H7 (cell line): ENCODE measurements around the gene TOPAZ1. TPM values are rescaled to one million over a fixed set of nuclear protein-coding genes. Genes with fewer than 3 reads are reported as not detected.

Experiments used
- DNase-seq: peaks from one replicate; pipeline ENCODE4 v3.0.0; 2012
- H3K27me3 ChIP-seq: 2 replicates; pipeline ENCODE4 v1.6.0; 2011; ENCODE audit warnings: mild to moderate bottlenecking, low read length; ENCODE audit not compliant: control insufficient read depth, insufficient read depth
- H3K36me3 ChIP-seq: replicated peaks from 2 replicates; pipeline ENCODE4 v1.5.1; 2011; ENCODE audit warnings: low read length; ENCODE audit not compliant: control insufficient read depth, insufficient read depth
- H3K4me3 ChIP-seq: 2 replicates; pipeline ENCODE4 v1.5.1; 2011; ENCODE audit warnings: low read depth, mild to moderate bottlenecking, control low read depth, low read length, moderate library complexity; ENCODE audit not compliant: insufficient read depth
- total RNA-seq: library from RNA; depleted of rRNA; stranded (reverse); fragments of >200 nt; shearing (Covaris generic); gene quantifications from 2 replicates; pipeline ENCODE4 v1.2.3, GENCODE V29; 2014; rRNA removed

TOPAZ1 gene
- total RNA-seq = not detected in 2 replicates

- Histone ChIP-seq H3K36me3 (no peaks in the 10 kb centered on the region), H3K4me3 (no peak within 1 kb of the TSS), H3K27me3 (no peaks in the 10 kb centered on the region)
- no peak for DNase-seq
Observed at GRCh38 chr3:44241706-44242105, at the start of gene TOPAZ1. TOPAZ1 (plus strand) TSS chr3:44241886; CDS start chr3:44242054, 168 bp downstream.

GRCh38 chr3:44198284-44199269 lies 43.1 kb upstream of the TOPAZ1 start:
- Histone ChIP-seq H3K27me3 (no peaks in the 10 kb centered on the region), H3K4me3 (no peak overlapping the region), H3K36me3 (no peaks in the 10 kb centered on the region)
- peak; percentile 85 for DNase-seq

DNA sequence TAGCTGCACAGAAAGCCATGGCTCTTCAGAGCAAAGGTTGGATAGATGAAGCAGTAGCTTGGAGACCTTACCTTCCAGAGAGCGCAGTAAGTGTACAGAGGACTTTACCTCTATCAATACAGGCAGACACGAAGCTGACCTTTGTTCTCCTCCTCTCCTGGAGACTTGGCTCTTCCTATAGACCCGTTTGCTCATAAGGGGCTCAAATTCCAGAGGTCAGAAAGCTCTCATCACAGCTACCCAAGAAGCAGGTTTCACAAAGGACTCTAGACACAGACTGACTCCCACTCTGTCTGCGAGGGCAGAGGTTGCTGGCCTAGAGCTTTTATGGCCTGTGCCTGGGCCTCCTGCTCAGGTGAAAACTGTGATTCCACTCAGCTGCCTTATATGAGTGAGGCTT lies 35.4 kb upstream of the TOPAZ1 start:
- Histone ChIP-seq H3K36me3 (no peaks in the 10 kb centered on the region), H3K27me3 (no peaks in the 10 kb centered on the region), H3K4me3 (no peak overlapping the region)
- DNase-seq = no peak

DNA sequence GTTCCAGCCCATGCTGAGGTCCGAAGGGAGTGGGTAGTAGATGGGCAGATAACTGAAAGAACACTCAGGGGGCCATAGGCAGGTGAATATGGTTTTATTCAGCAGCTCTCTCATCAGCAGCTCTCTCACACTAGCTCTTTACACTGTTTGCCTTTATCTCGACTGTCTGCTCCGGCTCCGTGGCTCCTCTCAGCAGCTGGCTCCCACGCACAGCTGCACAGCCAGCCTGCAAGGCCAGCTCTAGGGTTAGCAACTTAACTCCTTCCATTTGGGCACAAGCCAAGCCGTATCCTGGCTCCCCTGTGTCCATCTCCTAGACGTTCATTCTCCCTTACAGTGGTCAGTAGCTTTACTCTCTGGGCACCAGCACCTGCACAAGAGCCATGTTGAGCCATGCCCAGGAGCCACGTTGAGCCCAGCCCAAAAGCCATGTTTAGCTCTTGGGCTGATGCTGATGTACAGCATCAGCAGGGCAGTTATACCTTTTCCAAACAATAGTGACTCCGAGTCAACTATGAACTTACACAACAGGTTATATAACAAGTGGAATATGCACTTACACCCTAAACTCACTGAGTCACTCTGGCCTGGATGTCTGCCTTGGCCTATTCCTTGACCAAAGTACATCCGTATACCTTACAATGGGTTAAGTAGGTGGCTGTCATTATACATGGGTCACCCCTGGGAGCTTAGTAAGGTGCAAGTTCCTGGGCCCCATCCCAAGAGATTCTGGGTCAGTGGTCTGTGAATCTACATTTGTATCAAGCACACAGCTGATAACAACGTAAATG lies 34.6 kb upstream of the TOPAZ1 start:
- no peaks in the 10 kb centered on the region for H3K27me3 ChIP-seq
- no peaks in the 10 kb centered on the region for H3K36me3 ChIP-seq
- no peak for DNase-seq

GRCh38 chr3:44208086-44208485 lies 33.6 kb upstream of the TOPAZ1 start:
- Histone ChIP-seq H3K27me3 (no peaks in the 10 kb centered on the region), H3K4me3 (no peak overlapping the region), H3K36me3 (no peaks in the 10 kb centered on the region)
- no peak for DNase-seq

More for the DNA sequence above, 34.6 kb upstream of the TOPAZ1 start:
- no peak overlapping the region for H3K4me3 ChIP-seq

- Histone ChIP-seq H3K4me3 (no peak overlapping the region), H3K27me3 (no peaks in the 10 kb centered on the region), H3K36me3 (no peaks in the 10 kb centered on the region)
- no peak for DNase-seq
Observed at GRCh38 chr3:44208568-44208967, 33.1 kb upstream of the TOPAZ1 start.

- Histone ChIP-seq H3K27me3 (no peaks in the 10 kb centered on the region), H3K4me3 (no peak overlapping the region), H3K36me3 (no peaks in the 10 kb centered on the region)
- DNase-seq = no peak
Observed at GRCh38 chr3:44210967-44211366, 30.7 kb upstream of the TOPAZ1 start.

DNA sequence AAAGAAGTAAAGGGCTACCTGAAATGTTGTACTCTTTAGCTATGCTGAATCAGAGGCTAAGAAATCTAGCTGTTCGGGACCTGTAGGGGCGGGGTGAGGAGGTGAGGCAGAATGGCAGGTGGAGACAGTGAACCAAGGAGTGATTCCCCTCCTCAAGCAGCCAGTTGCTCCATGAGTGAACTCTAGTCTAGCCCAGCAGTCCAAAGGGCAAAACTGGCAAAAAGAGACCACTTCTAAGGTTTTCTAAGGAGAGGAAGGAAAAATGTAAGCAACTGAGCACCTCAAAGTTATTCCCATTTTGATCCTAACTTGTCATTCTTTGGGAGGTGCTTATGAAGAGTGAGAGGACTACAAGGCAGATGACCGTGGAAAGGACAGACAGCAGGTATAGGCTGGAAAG lies 19.3 kb upstream of the TOPAZ1 start:
- Histone ChIP-seq H3K4me3 (no peak overlapping the region), H3K36me3 (no peaks in the 10 kb centered on the region), H3K27me3 (no peaks in the 10 kb centered on the region; the same call in 1 of the 2 replicates)
- no peak for DNase-seq

GRCh38 chr3:44223299-44223698 lies 18.4 kb upstream of the TOPAZ1 start:
- Histone ChIP-seq H3K4me3 (no peak overlapping the region), H3K36me3 (no peaks in the 10 kb centered on the region), H3K27me3 (no peaks in the 10 kb centered on the region; the same call in 1 of the 2 replicates)
- no peak for DNase-seq

DNA sequence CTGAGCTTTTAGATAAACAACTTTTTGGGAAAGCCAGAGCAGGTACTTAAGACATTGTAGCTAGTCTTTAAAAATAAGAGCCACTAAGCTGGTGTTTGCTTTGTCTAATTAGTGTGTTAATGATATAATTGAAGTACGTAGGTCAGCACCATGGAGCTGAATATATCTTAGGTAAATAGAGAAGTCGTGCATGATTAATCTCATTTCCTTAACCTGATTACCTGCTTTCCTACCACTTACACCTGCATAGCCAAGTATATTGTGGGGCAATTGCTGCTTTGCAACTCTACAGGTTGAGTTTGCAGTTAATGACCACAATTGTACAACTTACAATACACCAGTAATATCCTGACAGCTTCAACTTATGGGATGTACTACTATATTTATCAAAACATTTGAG lies 17.6 kb upstream of the TOPAZ1 start:
- no peaks in the 10 kb centered on the region for H3K36me3 ChIP-seq
- H3K4me3 ChIP-seq = no peak overlapping the region
- no peak for DNase-seq
- no peaks in the 10 kb centered on the region; the same call in 1 of the 2 replicates for H3K27me3 ChIP-seq

- DNase-seq = no peak
- no peaks in the 10 kb centered on the region; the same call in 1 of the 2 replicates for H3K27me3 ChIP-seq
- no peaks in the 10 kb centered on the region for H3K36me3 ChIP-seq
- H3K4me3 ChIP-seq = no peak overlapping the region
Observed at GRCh38 chr3:44226573-44226972, 15.1 kb upstream of the TOPAZ1 start.

DNA sequence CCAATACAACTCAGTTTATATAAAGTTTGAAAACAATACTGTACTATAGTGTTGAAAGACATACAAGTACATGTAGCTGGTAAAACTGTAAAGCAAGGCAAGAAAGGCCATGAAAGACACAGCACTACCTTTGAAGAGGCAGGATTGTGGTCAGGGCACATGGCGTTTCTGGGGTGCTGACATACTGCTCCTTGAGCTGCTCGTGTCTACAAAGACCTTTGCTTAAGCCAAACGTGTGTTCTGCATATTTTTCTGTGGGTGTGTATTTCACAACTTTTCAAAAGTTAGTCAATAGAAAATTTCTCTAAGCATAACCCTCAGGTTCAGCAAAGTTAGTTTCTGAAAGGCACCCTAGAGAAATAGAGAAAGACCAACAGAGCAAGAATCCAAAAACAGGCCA lies 14.1 kb upstream of the TOPAZ1 start:
- no peak overlapping the region for H3K4me3 ChIP-seq

DNA sequence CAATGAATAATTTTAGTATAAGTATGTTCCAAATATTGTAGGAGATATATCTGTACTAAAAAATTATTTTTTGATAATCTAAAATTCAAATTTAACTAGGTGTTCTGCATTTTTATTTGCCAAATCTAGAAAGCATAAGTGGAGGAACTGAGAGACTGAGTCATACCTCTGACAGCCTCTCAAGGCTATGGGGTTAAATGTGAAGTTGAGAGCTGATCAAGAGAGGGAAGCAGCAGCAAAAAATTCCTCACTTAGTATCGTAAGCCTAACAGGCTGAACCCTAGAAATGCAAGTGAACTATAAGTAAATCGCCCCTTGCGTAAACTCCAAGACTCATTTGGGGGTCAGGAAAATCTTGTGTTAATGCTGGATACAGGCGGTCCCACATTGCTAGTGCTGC lies 12.8 kb upstream of the TOPAZ1 start:
- DNase-seq = no peak
- Histone ChIP-seq H3K4me3 (no peak overlapping the region), H3K27me3 (no peaks in the 10 kb centered on the region), H3K36me3 (no peaks in the 10 kb centered on the region)

More for the DNA sequence above, 14.1 kb upstream of the TOPAZ1 start:
- DNase-seq = no peak
- no peaks in the 10 kb centered on the region for H3K36me3 ChIP-seq
- H3K27me3 ChIP-seq = no peaks in the 10 kb centered on the region; the same call in 1 of the 2 replicates

- no peak overlapping the region for H3K4me3 ChIP-seq
- DNase-seq = no peak
- no peaks in the 10 kb centered on the region for H3K36me3 ChIP-seq
- no peaks in the 10 kb centered on the region for H3K27me3 ChIP-seq
Observed at GRCh38 chr3:44232407-44232806, 9.3 kb upstream of the TOPAZ1 start.
